Ishikawa (cell line): ENCODE measurements around the gene TIE1.

Source experiments
- CEBPB ChIP-seq: IDR thresholded peaks from 2 replicates; pipeline ENCODE4 v1.6.1; 2012
- CREB1 ChIP-seq: IDR thresholded peaks from 2 replicates; pipeline ENCODE4 v1.6.1; 2012; ENCODE audit warnings: low read depth
- EP300 ChIP-seq: IDR thresholded peaks from 2 replicates; pipeline ENCODE4 v1.6.1; 2012; ENCODE audit warnings: borderline replicate concordance
- FOXM1 ChIP-seq: IDR thresholded peaks from 2 replicates; pipeline ENCODE4 v1.6.1; 2012; ENCODE audit warnings: low read depth, borderline replicate concordance
- MAX ChIP-seq: IDR thresholded peaks from 2 replicates; pipeline ENCODE4 v1.6.1; 2012
- RAD21 ChIP-seq: IDR thresholded peaks from 2 replicates; pipeline ENCODE4 v1.6.1; 2012; ENCODE audit warnings: low read depth
- REST ChIP-seq: IDR thresholded peaks from 2 replicates; pipeline ENCODE4 v1.6.1; 2012; ENCODE audit warnings: low read depth, mild to moderate bottlenecking
- TAF1 ChIP-seq: IDR thresholded peaks from 2 replicates; pipeline ENCODE4 v1.6.1; 2012; ENCODE audit warnings: low read depth, mild to moderate bottlenecking
- TCF12 ChIP-seq: IDR thresholded peaks from 2 replicates; pipeline ENCODE4 v1.6.1; 2012; ENCODE audit warnings: low read depth
- TEAD4 ChIP-seq: IDR thresholded peaks from 2 replicates; pipeline ENCODE4 v1.6.1; 2012
- ZBTB7A ChIP-seq: IDR thresholded peaks from 2 replicates; pipeline ENCODE4 v1.6.1; 2012; ENCODE audit warnings: low read depth

GRCh38 chr1:43275826-43276620 is 24.8 kb upstream of the TIE1 start:
- no peak for TF ChIP-seq ZBTB7A
- TF ChIP-seq CREB1, result no peak
- TF ChIP-seq TAF1, result no peak
- no peak for TF ChIP-seq REST
- no peak for TF ChIP-seq RAD21
- TF ChIP-seq CEBPB, result no peak
- no peak for TF ChIP-seq MAX
- no peak for TF ChIP-seq TCF12
- no peak for TF ChIP-seq EP300
- no peak for TF ChIP-seq FOXM1
- no peak for TF ChIP-seq TEAD4
